NCI-H2107 treated with DMSO at 0.1 percent for 48 hours (cell line): Measurements from ENCODE around the gene OBI1.

Experiments used
- DNase-seq: peaks from one replicate; lab custom pipeline; 2025; ENCODE audit not compliant: unreplicated experiment; lab: John Stamatoyannopoulos, UW

OBI1 gene

GRCh38 chr13:78592584-78592983 is 66.4 kb downstream of the OBI1 start:
- DNase-seq, result no peak

GRCh38 chr13:78589206-78589605 is 69.7 kb downstream of the OBI1 start:
- no peak for DNase-seq

- DNase-seq, result no peak
These were observed 71.6 kb downstream of the OBI1 start for GRCh38 chr13:78587395-78587794.

GRCh38 chr13:78586706-78587105 is 72.2 kb downstream of the OBI1 start:
- no peak for DNase-seq

- no peak for DNase-seq
These were observed 82.7 kb downstream of the OBI1 start for GRCh38 chr13:78576261-78576660.

GRCh38 chr13:78572459-78572858 is 86.5 kb downstream of the OBI1 start:
- DNase-seq, result no peak

- DNase-seq, result no peak
These were observed 89.9 kb downstream of the OBI1 start for GRCh38 chr13:78569029-78569428.

GRCh38 chr13:78566631-78567030 is 92.3 kb downstream of the OBI1 start:
- no peak for DNase-seq
